C4-2B (cell line): ENCODE results near the gene PLEKHH3.

Experiments
- ZFX ChIP-seq: fragments of 450-650 bp; IDR thresholded peaks from 2 replicates; pipeline ENCODE4 v1.6.1; 2017
- TF ChIP-seq, protein P1 (sequence below): fragments of 450-650 bp; conservative IDR thresholded peaks from 2 replicates; pipeline ENCODE4 v1.5.1; 2017; ENCODE audit warnings: mild to moderate bottlenecking

DNA sequence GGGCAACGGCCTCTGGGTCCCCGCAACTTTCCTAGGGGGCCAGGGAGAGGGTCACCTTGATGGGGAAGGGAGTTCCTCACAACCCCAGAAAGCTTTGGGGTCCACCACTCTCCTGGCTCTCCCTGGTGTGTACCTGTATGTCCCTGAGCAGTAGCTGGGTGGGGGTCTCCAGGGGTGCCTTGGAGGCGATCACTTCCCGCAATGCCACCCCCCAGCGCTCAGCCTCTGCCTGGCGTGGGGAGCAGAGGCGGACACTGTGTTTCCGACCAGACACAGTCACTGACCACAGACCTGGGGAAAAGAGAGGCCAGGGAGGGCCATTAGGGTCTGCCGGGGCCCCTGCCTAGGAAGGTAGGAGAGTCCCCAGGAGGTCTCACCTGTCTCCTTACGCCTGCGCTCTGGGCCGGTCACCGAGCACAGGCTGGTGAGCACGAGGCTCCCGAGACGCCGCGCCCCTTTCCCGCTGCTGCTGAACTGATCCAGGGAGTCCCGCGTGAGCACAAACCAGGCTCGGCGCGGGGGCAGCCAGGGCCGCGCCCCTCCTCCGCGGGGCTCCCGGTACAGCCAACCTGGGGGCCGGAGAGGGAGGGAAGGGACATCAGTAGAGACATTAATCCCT, 3.4 kb downstream of the PLEKHH3 start:
- TF ChIP-seq, protein P1, sequence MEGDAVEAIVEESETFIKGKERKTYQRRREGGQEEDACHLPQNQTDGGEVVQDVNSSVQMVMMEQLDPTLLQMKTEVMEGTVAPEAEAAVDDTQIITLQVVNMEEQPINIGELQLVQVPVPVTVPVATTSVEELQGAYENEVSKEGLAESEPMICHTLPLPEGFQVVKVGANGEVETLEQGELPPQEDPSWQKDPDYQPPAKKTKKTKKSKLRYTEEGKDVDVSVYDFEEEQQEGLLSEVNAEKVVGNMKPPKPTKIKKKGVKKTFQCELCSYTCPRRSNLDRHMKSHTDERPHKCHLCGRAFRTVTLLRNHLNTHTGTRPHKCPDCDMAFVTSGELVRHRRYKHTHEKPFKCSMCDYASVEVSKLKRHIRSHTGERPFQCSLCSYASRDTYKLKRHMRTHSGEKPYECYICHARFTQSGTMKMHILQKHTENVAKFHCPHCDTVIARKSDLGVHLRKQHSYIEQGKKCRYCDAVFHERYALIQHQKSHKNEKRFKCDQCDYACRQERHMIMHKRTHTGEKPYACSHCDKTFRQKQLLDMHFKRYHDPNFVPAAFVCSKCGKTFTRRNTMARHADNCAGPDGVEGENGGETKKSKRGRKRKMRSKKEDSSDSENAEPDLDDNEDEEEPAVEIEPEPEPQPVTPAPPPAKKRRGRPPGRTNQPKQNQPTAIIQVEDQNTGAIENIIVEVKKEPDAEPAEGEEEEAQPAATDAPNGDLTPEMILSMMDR: no peak
- TF ChIP-seq ZFX: no peak
